ENCODE results near the gene LEKR1.

LEKR1 gene

DNA sequence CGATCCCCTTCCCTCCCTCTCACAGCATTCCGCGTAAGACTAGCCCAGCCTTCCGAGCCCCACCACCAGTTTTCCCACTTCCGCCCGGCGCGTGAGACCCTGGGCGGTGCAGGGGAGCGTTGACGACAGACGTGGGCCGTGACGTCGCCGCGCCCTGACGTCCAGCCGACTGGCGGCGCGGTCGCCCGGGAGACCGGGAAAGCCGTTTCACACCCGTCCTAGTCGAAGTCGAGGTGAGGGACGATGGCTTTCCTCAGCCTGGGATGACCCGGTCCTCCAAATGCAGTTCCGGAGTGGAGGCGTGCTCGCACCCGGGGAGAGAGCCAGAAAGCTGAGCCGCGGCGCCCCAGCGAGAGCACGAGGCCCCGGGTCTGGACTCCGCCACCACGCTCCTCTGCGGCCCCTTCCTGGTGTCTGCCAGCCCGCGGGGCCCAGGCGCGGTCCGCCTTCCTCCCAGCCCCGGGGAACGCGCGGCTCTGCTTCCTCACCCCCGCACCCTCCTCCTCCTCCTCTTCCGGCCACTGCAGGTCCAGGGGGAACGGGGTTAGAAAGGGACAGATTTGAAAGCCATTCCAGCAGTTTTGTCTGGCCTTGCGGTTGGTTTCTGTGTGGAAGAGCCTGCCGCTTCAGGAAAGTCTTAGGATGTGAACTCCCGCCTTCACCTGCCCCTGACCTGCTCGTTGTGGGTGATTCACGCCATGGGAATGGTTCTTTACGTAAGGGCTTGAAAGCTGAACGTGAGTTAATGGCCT is at the start of gene LEKR1:
LEKR1 (plus strand) TSS at position 210 of the 752 bp plus-strand sequence. CDS start 2,977 bp downstream, outside the sequence.
- Histone ChIP-seq H3K4me1 (ENCODE audit: low read length) (peaks cover 10% of the 10 kb centered on the region), H3K9ac (ENCODE audit: low read length) (peak within 1 kb of the TSS; percentile 83), H2AFZ (ENCODE audit: low read depth, low read length) (peak within 1 kb of the TSS; percentile 89), H3K9me3 (ENCODE audit: insufficient read depth, low read length) (no peaks in the 10 kb centered on the region), H3K27me3 (ENCODE audit: low read depth, low read length) (no peaks in the 10 kb centered on the region), H3K79me2 (ENCODE audit: low read length) (no peaks in the 10 kb centered on the region), H3K4me2 (ENCODE audit: low read length) (peak within 1 kb of the TSS; percentile 76), H3K4me3 (ENCODE audit: low read length) (peak within 1 kb of the TSS; percentile 84), H3K27ac (ENCODE audit: low read length) (peak within 1 kb of the TSS; percentile 60), H3K36me3 (replicated peaks; ENCODE audit: low read depth, low read length) (no peaks in the 10 kb centered on the region), H4K20me1 (ENCODE audit: insufficient read depth, low read length) (no peaks in the 10 kb centered on the region)
- TF ChIP-seq, protein P1, sequence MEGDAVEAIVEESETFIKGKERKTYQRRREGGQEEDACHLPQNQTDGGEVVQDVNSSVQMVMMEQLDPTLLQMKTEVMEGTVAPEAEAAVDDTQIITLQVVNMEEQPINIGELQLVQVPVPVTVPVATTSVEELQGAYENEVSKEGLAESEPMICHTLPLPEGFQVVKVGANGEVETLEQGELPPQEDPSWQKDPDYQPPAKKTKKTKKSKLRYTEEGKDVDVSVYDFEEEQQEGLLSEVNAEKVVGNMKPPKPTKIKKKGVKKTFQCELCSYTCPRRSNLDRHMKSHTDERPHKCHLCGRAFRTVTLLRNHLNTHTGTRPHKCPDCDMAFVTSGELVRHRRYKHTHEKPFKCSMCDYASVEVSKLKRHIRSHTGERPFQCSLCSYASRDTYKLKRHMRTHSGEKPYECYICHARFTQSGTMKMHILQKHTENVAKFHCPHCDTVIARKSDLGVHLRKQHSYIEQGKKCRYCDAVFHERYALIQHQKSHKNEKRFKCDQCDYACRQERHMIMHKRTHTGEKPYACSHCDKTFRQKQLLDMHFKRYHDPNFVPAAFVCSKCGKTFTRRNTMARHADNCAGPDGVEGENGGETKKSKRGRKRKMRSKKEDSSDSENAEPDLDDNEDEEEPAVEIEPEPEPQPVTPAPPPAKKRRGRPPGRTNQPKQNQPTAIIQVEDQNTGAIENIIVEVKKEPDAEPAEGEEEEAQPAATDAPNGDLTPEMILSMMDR (IDR thresholded peaks at IDR 0.05; ENCODE audit: low read depth, low read length) = no peak
- no peak for TF ChIP-seq EZH2phosphoT487 (IDR thresholded peaks at IDR 0.05; ENCODE audit: low read depth)

DNA sequence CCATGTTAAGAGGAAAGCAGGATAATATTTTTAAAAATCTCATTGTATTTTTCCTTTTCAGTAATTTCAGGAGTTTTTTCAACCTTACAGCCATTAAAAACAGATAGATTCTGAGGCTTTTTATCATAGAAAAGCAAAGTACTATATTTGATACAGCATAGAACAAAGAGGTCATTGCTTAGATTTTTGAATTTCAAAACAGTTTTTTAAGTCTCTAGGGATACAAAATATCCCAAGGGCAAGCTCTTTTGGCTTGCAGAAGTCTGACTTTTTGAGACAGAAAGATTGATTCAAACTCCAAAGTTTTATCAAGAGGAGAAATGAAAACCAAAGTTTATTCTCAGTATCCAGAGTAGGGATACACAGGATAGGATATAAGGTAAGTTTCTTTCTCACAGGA is 49.3 kb upstream of the LEKR1 start:
- H3K27me3 ChIP-seq (ENCODE audit: low read depth, low read length) = no peaks in the 10 kb centered on the region
- no peak overlapping the region for H3K27ac ChIP-seq (ENCODE audit: low read length)
- no peak overlapping the region for H2AFZ ChIP-seq (ENCODE audit: low read depth, low read length)
- TF ChIP-seq, protein P1 (IDR thresholded peaks at IDR 0.05; ENCODE audit: low read depth, low read length) = no peak
- TF ChIP-seq EZH2phosphoT487 (IDR thresholded peaks at IDR 0.05; ENCODE audit: low read depth) = no peak
- H3K79me2 ChIP-seq (ENCODE audit: low read length) = no peaks in the 10 kb centered on the region
- H3K4me2 ChIP-seq (ENCODE audit: low read length) = no peak overlapping the region
- no peaks in the 10 kb centered on the region for H4K20me1 ChIP-seq (ENCODE audit: insufficient read depth, low read length)
- H3K9me3 ChIP-seq (ENCODE audit: insufficient read depth, low read length) = no peaks in the 10 kb centered on the region
- no peaks in the 10 kb centered on the region for H3K36me3 ChIP-seq (replicated peaks; ENCODE audit: low read depth, low read length)
- H3K4me1 ChIP-seq (ENCODE audit: low read length) = no peaks in the 10 kb centered on the region
- no peak overlapping the region for H3K4me3 ChIP-seq (ENCODE audit: low read length)
- no peak overlapping the region for H3K9ac ChIP-seq (ENCODE audit: low read length)

DNA sequence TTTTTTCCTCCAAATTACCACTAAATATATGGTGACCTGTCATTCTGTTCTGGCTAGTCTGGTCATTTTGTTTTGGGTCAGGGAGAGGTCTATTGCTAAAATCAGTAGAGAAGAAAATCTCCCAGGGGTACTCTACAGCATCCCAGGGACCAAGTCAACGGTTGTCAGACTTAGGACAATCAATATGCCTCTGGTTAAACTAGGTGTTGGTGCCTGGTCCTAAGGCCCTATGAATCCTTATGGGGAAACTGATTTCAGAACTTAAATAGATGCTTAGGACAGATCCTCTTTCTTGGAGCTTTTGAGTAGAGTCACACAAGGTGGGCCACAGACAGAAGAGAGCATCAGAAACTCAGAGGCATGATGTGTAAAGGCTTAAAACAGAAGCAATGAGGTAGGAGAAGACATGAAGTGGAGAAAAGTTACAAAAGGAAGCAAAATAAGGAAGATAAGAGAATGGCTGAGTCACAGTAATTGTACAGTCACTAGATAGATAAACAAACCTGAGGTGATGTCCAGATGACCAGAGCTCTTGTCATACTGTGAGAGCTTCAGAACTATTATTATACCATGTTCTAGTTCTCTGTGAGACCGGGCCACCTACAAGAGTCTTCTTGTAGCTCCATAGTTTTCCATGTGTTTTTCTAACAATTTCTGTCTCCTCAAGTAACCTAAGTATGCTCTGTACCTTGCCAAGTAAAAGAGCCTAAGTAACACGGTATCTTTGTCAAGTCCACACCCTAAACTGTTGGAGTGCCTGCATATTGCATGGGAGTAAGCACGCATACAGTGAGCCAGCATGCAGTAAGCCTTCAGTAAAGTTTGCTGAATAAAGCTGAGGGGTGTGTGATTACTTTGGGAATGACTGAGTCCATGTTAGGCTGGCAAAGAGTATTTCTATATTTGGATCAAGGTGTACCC is 44.6 kb upstream of the LEKR1 start:
- H4K20me1 ChIP-seq (ENCODE audit: insufficient read depth, low read length) = no peaks in the 10 kb centered on the region
- H3K9me3 ChIP-seq (ENCODE audit: insufficient read depth, low read length) = no peaks in the 10 kb centered on the region
- no peak overlapping the region for H3K4me2 ChIP-seq (ENCODE audit: low read length)
- no peaks in the 10 kb centered on the region for H3K79me2 ChIP-seq (ENCODE audit: low read length)
- no peak overlapping the region for H3K27ac ChIP-seq (ENCODE audit: low read length)
- H3K4me3 ChIP-seq (ENCODE audit: low read length) = no peak overlapping the region
- no peaks in the 10 kb centered on the region for H3K36me3 ChIP-seq (replicated peaks; ENCODE audit: low read depth, low read length)
- TF ChIP-seq EZH2phosphoT487 (IDR thresholded peaks at IDR 0.05; ENCODE audit: low read depth) = no peak
- no peaks in the 10 kb centered on the region for H3K27me3 ChIP-seq (ENCODE audit: low read depth, low read length)
- no peak overlapping the region for H3K9ac ChIP-seq (ENCODE audit: low read length)
- H3K4me1 ChIP-seq (ENCODE audit: low read length) = no peaks in the 10 kb centered on the region
- no peak overlapping the region for H2AFZ ChIP-seq (ENCODE audit: low read depth, low read length)

DNA sequence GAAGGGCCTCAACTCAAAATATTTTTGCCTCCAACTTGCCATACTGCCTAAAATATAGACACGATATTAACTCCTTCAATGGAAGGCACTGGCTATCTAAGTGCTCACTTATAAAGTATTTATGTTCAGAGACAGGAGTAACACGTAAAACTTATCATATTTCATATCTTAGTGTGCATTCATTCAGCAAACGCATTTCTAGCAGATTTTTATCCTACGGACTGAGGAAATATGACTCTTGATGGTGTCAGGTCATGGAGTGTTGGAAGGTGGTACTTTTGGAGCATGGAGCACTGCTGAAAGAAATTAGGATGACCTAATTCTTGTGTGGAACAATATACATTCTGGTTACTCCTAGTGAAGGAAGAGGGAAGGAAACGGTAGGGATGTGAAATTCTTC is 43.8 kb upstream of the LEKR1 start:
- Histone ChIP-seq H3K36me3 (replicated peaks; ENCODE audit: low read depth, low read length) (no peaks in the 10 kb centered on the region), H3K4me1 (ENCODE audit: low read length) (no peaks in the 10 kb centered on the region), H2AFZ (ENCODE audit: low read depth, low read length) (no peak overlapping the region), H3K27me3 (ENCODE audit: low read depth, low read length) (no peaks in the 10 kb centered on the region), H3K9me3 (ENCODE audit: insufficient read depth, low read length) (no peaks in the 10 kb centered on the region), H3K4me3 (ENCODE audit: low read length) (no peak overlapping the region), H3K79me2 (ENCODE audit: low read length) (no peaks in the 10 kb centered on the region), H3K9ac (ENCODE audit: low read length) (no peak overlapping the region), H3K27ac (ENCODE audit: low read length) (no peak overlapping the region), H4K20me1 (ENCODE audit: insufficient read depth, low read length) (no peaks in the 10 kb centered on the region), H3K4me2 (ENCODE audit: low read length) (no peak overlapping the region)
- TF ChIP-seq, protein P1 (IDR thresholded peaks at IDR 0.05; ENCODE audit: low read depth, low read length) = no peak
- no peak for TF ChIP-seq EZH2phosphoT487 (IDR thresholded peaks at IDR 0.05; ENCODE audit: low read depth)

Data from OCI-LY3 (cell line).